Left ventricle myocardium inferior (tissue), 1 donor: Measurements from ENCODE around the gene PLEK. TPM values are rescaled to one million over a fixed set of nuclear protein-coding genes. Genes with fewer than 3 reads are reported as not detected.

Experiments used
- DNase-seq: peaks from one replicate; pipeline ENCODE4 v3.0.0-alpha.2; 2020
- H3K27ac ChIP-seq: fragments of 200-600 bp; replicated peaks from 2 replicates; pipeline ENCODE4 v1.8.0; 2021
- H3K27me3 ChIP-seq: fragments of 200-600 bp; 2 replicates; pipeline ENCODE4 v1.8.0; 2021; ENCODE audit warnings: low read depth
- H3K36me3 ChIP-seq: fragments of 200-600 bp; 2 replicates; pipeline ENCODE4 v1.8.0; 2021
- H3K4me1 ChIP-seq: fragments of 200-600 bp; 2 replicates; pipeline ENCODE4 v1.8.0; 2021
- H3K4me3 ChIP-seq: fragments of 200-600 bp; 2 replicates; pipeline ENCODE4 v1.8.0; 2021; ENCODE audit warnings: mild to moderate bottlenecking, moderate library complexity
- H3K9me3 ChIP-seq: fragments of 200-600 bp; replicated peaks from 2 replicates; pipeline ENCODE4 v1.8.0; 2021
- intact Hi-C: fragments of 100-400 bp; cut with micrococcal nuclease; formaldehyde crosslinking; loops from one replicate; pipeline ENCODE4 v1.11.0; 2022
- total RNA-seq: library from RNA; stranded (reverse); fragmentation: NEBNext Ultra II Directional; extraction: Animal tissue kit (Norgen Biotek cat#: 25700); gene quantifications from one replicate; pipeline ENCODE4 v1.2.1, GENCODE V29; 2021
- TF ChIP-seq, protein P1 (sequence below): fragments of 200-600 bp; IDR thresholded peaks from 2 replicates; pipeline ENCODE4 v1.8.0; 2021; ENCODE audit warnings: antibody characterized with exemption, mild to moderate bottlenecking, borderline replicate concordance
- donor health status: DM: no; HTN: yes; CAD: no; lungs with severe emphysema.

Gene PLEK
- total RNA-seq, 1 donor from 2014 or later, result 4.8 TPM

DNA sequence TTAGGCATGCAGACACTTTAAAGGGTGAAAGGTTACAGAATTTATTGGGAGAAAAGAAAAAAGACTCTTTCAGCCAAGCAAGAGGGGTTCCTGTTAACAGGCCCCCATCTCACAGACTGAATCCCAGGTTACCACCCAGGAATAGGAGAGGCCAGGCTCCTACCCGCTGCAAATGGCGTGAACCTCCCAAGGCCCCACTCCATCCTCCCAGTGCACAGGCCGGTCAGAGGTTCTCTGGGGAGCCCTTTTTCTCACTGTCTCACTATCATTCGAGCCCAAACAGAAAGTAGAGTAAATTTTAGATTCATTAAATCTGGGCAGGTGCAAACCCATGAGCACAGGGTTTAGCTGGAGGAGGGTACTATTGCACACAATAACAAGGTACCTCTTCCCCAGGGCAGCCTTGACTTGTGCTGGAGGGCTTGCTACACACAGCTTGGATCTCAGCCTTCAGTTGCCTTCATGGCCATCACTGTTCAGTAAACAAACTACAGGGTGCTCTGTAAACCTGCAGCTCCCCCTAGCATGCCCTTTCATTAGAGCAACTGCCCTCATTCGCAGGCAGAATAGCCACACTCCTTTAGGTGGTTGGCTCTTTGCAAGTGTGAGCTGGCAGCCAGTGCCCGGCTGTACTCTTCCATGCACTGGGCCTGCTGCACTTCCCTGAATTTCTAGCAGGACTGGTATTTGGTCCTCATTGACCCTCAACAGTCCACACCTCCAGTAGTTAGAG, 7.3 kb upstream of the PLEK start:
- intact Hi-C loops, result no loop called here

DNA sequence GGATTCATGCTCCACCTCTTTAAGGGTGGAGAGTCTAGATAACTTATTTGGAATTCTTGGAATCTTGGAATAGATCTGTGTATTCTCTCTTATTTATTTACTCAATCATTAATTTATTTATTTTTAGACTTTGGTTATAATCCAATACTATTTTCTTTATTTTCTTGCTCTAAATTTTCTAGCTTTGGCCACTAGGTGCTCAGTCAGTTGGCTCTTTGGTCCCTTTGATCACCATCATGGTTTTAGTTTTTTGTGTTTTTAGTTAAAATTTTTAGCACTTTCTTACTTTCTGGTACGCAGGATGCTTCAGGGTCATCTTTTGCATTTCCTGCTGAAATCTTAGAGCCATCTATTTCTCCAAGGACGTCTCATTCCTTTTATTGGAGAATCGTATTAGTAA, 5.2 kb upstream of the PLEK start:
- no peaks in the 10 kb centered on the region for H3K27me3 ChIP-seq
- peaks cover 6% of the 10 kb centered on the region for H3K4me1 ChIP-seq
- H3K36me3 ChIP-seq, result no peaks in the 10 kb centered on the region
- no peak overlapping the region for H3K4me3 ChIP-seq
- H3K9me3 ChIP-seq, result no peaks in the 10 kb centered on the region
- DNase-seq, result no peak
- TF ChIP-seq, protein P1, sequence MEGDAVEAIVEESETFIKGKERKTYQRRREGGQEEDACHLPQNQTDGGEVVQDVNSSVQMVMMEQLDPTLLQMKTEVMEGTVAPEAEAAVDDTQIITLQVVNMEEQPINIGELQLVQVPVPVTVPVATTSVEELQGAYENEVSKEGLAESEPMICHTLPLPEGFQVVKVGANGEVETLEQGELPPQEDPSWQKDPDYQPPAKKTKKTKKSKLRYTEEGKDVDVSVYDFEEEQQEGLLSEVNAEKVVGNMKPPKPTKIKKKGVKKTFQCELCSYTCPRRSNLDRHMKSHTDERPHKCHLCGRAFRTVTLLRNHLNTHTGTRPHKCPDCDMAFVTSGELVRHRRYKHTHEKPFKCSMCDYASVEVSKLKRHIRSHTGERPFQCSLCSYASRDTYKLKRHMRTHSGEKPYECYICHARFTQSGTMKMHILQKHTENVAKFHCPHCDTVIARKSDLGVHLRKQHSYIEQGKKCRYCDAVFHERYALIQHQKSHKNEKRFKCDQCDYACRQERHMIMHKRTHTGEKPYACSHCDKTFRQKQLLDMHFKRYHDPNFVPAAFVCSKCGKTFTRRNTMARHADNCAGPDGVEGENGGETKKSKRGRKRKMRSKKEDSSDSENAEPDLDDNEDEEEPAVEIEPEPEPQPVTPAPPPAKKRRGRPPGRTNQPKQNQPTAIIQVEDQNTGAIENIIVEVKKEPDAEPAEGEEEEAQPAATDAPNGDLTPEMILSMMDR, result no peak
- H3K27ac ChIP-seq, result no peak overlapping the region
- intact Hi-C loops, result loop anchor here (5.0 kb wide), 1 partner anchor 82 kb away; no protein-coding TSS in a partner anchor

More for the DNA sequence above, 7.3 kb upstream of the PLEK start:
- no peaks in the 10 kb centered on the region for H3K9me3 ChIP-seq
- H3K27ac ChIP-seq, result no peak overlapping the region
- TF ChIP-seq, protein P1, result peak; percentile 64
- no peak overlapping the region for H3K4me3 ChIP-seq
- no peaks in the 10 kb centered on the region for H3K27me3 ChIP-seq
- peak; percentile 31 for DNase-seq
- H3K4me1 ChIP-seq, result peaks cover 6% of the 10 kb centered on the region
- no peaks in the 10 kb centered on the region for H3K36me3 ChIP-seq

DNA sequence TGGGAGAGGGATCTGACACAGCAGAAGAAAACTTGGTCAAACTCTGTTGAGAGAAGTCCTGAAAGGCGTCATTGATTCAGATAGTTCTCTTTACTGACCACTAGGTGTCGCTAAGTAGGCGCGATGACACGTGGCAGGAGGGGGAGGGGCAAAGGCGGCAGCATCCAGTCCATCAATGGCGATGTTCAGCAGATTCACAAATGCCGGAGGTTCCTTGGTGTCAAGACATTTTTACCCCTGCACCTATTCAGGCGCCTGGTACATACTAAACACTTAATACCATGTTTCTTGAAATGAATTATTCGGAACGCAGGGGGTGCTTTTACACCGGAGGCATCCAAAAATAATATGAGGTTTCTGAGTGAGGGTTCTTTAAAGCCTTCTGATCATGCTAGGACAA, 3.0 kb upstream of the PLEK start:
- H3K4me3 ChIP-seq, result no peak overlapping the region
- H3K4me1 ChIP-seq, result peaks cover 6% of the 10 kb centered on the region
- H3K36me3 ChIP-seq, result no peaks in the 10 kb centered on the region
- H3K27ac ChIP-seq, result no peak overlapping the region
- no peaks in the 10 kb centered on the region for H3K27me3 ChIP-seq
- intact Hi-C loops, result loop anchor here (5.0 kb wide), 1 partner anchor 80 kb away; no protein-coding TSS in a partner anchor
- peak; percentile 77 for DNase-seq
- TF ChIP-seq, protein P1, result peak; percentile 84
- H3K9me3 ChIP-seq, result no peaks in the 10 kb centered on the region

DNA sequence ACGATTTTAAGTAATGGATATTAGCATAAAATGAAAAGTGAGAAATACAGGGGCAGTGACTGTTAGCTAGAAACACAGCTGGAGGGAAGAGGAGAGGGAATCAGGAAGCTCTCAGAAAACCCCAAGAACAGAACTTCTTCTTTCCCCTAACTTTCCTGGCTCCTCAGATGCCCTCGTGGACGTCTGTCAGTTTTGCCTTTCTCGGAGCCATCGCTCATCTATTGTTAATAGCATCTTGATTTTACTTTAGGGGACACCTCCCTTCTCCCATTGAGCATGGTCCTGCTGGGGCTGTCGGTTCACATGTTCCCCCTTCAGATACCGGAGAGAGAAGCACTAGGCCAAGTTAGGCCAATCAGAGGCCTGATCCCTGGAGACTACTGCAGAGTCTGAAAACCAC, 2.3 kb upstream of the PLEK start:
- H3K9me3 ChIP-seq, result no peaks in the 10 kb centered on the region
- peaks cover 4% of the 10 kb centered on the region for H3K4me1 ChIP-seq
- no peak overlapping the region for H3K27ac ChIP-seq
- TF ChIP-seq, protein P1, result no peak
- DNase-seq, result no peak
- H3K27me3 ChIP-seq, result no peaks in the 10 kb centered on the region
- H3K4me3 ChIP-seq, result no peak overlapping the region
- no peaks in the 10 kb centered on the region for H3K36me3 ChIP-seq
- intact Hi-C loops, result loop anchor here (5.0 kb wide), 1 partner anchor 80 kb away; no protein-coding TSS in a partner anchor

DNA sequence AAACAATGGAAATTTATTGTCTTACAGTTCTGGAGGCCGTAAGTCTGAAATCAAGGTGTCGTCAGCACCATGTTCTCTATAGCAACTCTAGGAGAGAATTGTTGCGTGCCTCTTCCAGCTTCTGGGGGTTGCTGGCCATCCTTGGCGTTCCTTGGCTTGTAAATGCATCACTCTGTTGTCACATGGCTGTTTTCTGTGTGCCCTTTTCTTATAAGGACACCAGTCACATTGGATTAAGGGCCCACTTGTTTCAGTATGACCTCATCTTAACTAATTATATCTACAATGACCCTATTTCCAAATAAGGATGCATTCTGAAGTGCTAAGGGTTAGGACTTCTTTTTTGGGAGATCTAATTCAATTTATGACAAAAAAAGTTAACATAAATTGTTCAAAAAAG, 1.4 kb upstream of the PLEK start:
- Histone ChIP-seq H3K9me3 (no peaks in the 10 kb centered on the region), H3K36me3 (no peaks in the 10 kb centered on the region), H3K4me3 (no peak overlapping the region), H3K27ac (no peak overlapping the region), H3K27me3 (no peaks in the 10 kb centered on the region), H3K4me1 (no peaks in the 10 kb centered on the region)
- intact Hi-C loops, result loop anchor here (5.0 kb wide), 1 partner anchor 79 kb away; no protein-coding TSS in a partner anchor
- DNase-seq, result no peak
- TF ChIP-seq, protein P1, result no peak
